Fibroblast of skin of scalp (primary cell): ENCODE data around the gene RNF121. TPM values are rescaled to one million over a fixed set of nuclear protein-coding genes. Genes with fewer than 3 reads are reported as not detected.
A peak's percentile ranks its signal among the peaks of the same experiment; 100 is the strongest.
"Not testable (repeated sequence)": the region's sequence is repeated elsewhere in the genome, so short reads cannot be mapped to it uniquely, and the experiment has no call there.

ENCODE experiments used
- DNase-seq: peaks from one replicate; pipeline ENCODE4 v3.0.0-alpha.2; 2013
- polyA plus RNA-seq, 2 experiments: library from polyadenylated mRNA; unstranded; fragments of 120-200 nt; gene quantifications; one replicate each; pipeline ENCODE4 v1.2.1, GENCODE V29; 2013; ENCODE audit not compliant: insufficient read length in 2 of 2

The RNF121 gene
- polyA plus RNA-seq (2013, experiment 1 of 2; ENCODE audit: insufficient read length): 34.6 TPM
- polyA plus RNA-seq (2013, experiment 2 of 2; ENCODE audit: insufficient read length): 34.9 TPM

DNA sequence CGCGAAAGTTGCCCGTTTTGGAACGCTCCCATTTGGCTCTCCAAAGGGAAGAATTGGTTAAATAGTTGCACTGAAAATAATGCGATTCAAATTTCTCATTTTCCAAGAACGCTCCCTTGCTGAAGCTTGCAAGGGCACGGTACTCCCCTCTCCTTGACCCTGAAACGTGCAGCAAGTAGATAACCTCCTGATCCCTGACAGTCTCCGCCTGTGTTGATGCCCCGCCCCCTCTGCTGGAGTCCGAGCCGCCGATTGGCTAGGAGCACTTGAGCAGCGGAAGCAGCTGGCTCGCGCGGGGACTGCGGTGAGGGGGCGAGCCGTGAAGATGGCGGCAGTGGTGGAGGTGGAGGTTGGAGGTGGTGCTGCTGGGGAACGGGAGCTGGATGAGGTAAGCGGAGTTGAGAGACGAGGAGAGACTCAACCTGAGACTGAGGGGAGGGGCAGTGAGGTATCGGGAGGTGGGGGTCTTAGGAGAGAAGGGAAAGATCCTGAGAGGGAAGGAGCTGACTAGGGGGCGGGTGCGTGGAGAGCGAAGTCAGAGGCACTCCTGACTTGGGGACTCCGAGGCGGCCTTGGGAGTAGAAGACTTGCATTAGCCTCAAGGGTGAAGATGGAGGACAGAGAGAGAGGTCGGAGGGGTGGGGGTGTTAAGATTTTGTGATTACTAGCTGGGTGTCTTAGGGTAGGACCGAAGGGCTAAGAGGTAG lies at the start of gene RNF121:
TSS of gene RNF121 (plus strand) at position 310 of the 707 bp plus-strand sequence. CDS start at position 326, 16 bp downstream.
- DNase-seq: peak; percentile 96

DNA sequence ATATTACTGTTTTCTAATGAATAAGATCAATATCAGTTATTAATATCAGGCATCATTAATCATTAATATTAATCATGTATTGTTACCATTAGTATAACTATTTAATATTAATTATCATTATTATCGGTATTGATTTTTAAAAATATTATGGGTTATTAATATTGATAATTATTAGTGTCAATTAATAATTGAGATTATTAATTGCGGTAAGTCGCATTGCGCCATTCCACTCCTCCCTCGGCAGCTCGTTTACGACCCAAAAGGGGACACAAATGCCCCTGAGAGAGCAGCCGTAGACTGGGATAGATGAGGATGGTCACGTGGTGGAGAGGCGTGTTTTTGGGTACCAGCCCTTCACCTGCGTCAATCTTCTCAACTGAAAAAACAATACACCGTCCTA lies 43.0 kb upstream of the RNF121 start:
- not testable (repeated sequence) for DNase-seq

DNA sequence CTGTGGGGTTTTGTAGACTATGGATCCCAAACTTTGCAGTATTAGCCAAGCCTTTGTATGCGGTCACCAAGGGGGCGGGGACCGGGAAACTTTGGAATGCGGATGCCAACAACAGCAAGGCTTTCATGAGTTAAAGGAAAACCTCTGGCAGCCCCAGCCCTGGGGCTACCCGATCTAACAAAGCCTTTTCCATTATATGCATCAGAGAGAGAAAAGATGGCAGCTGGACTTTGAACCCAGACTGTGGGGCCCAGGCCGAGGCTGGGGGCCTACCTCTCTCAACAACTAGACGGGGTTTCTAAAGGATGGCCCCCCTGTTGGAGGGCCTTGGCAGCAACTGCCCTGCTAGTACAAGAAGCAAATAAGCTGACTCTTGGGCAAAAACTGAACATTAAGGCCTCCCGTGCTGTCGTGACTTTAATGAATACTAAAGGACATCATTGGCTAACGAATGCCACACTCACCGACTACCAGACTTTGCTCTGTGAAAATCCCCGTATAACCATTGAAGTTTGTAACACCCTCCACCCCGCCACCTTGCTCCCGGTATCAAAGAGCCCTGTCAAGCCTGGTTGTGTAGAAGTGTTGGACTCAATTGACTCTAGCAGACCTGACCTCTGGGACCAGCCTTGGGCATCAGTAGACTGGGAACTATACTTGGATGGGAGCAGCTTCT lies 40.4 kb upstream of the RNF121 start:
- DNase-seq: peak; percentile 11

DNA sequence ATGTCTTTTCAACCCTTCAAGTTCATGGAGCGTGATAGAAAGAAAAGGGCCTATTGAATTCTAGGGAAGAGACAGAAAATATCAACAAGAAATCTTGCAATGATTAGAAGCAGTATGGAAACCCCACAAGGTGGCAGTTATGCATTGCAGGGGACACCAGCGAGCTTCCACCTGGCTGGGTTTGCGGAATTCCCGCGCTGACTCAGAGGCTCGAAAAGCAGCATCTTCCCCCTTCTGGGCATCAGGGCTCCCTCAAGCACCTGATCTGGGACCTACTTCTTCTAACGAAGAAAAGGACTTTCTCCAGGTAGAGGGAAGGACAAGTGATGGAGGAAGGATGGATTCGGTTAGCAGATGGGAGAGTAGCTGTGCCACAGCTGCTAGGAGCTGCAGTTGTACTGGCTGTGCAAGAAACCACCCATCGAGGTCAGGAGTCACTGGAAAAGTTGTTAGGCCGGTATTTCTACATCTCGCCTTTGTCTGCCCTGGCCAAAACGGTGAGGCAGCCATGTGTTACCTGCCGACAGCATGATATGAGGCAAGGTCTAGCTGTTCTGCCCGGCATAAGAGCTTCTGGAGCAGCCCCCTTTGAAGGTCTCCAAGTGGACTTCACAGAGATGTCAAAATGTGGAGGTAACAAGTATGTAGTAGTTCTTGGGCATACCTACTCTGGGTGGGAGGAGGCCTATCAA lies 39.5 kb upstream of the RNF121 start:
- DNase-seq: not testable (repeated sequence)

DNA sequence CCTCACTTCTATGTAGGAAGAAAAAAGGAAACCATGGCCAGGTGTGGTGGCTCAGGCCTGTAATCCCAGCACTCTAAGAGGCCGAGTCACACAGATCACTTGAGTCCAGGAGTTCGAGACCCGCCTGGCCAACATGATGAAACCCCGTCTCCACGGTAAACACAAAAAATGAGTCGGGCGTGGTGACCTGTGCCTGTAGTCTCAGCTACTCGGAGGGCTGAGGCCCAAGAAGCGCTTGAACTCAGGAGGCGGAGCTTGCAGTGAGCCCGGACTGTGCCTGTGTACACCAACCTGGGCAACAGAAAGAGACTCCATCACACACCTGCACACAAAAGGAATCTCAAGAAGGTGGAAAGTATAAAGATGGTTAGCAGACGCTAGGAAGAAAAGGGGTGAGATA lies 32.9 kb upstream of the RNF121 start:
- no peak for DNase-seq

DNA sequence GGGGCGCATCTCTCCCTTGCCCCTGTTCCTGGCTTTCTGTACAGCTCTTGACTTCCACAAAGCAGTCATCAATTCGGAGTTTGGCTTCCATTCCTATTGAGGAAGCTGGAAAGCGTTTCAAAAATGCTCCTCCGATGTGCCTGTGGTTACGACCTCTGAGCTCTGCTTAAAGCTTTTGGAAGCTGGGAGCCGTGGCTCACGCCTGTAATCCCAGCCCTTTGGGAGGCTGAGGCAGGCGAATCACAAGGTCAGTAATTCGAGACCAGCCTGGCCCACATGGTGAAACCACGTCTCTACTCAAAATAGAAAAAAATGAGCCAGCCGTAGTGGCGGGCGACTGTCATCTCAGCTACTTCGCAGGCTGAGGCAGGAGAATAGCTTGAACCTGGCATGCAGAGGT lies 27.7 kb upstream of the RNF121 start:
- peak; percentile 84 for DNase-seq

DNA sequence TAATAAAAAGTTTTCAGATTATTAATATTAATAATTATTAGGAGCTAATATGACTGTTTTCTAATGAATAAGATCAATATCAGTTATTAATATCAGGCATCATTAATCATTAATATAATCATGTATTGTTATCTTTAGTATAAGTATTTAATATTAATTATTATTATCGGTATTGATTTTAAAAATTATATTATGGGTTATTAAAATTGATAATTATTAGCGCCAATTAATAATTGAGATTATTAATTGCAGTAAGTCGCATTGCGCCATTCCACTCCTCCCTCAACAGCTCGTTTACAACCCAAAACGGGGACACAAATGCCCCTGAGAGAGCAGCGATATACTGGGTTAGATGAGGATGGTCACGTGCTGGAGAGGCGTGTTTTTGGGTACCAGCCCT lies 20.6 kb upstream of the RNF121 start:
- no peak for DNase-seq

DNA sequence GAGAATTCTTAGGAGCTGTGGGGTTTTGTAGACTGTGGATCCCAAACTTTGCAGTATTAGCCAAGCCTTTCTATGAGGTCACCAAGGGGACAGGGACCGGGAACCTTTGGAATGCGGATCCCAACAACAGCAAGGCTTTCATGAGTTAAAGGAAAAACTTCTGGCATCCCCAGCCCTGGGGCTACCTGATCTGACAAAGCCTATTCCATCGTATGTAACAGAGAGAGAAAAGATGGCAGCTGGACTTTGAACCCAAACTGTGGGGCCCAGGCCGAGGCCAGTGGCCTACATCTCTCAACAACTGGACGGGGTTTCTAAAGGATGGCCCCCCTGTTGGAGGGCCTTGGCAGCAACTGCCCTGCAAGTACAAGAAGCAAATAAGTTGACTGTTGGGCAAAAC lies 18.1 kb upstream of the RNF121 start:
- not testable (repeated sequence) for DNase-seq

DNA sequence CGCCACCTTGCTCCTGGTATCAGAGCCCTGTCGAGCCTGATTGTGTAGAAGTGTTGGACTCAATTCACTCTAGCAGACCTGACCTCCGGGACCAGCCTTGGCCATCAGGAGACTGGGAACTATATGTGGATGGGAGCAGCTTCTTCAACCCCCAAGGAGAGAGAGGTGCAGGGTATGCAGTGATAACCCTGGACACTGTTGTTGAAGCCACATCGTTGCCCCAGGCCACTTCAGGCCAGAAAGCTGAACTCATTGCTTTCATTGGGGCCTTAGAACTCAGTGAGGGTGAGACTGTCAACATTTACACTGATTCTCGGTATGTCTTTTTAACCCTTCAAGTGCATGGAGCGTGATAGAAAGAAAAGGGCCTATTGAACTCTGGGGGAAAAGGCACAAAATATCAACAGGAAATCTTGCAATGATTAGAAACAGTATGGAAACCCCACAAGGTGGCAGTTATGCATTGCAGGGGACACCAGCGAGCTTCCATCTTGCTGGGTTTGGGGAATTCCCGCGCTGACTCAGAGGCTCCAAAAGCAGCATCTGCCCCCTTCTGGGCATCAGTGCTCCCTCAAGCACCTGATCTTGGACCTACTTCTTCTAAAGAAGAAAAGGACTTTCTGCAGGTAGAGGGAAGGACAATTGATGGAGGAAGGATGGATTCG lies 17.4 kb upstream of the RNF121 start:
- DNase-seq: peak; percentile 31

DNA sequence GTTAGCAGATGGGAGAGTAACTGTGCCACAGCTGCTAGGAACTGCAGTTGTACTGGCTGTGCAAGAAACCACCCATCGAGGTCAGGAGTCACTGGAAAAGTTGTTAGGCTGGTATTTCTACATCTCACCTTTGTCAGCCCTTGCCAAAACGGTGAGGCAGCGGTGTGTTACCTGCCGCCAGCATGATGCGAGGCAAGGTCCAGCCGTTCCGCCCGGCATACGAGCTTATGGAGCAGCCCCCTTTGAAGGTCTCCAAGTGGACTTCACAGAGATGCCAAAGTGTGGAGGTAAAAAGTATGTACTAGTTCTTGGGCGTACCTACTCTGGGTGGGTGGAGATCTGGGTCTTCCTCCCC lies 16.9 kb upstream of the RNF121 start:
- not testable (repeated sequence) for DNase-seq

DNA sequence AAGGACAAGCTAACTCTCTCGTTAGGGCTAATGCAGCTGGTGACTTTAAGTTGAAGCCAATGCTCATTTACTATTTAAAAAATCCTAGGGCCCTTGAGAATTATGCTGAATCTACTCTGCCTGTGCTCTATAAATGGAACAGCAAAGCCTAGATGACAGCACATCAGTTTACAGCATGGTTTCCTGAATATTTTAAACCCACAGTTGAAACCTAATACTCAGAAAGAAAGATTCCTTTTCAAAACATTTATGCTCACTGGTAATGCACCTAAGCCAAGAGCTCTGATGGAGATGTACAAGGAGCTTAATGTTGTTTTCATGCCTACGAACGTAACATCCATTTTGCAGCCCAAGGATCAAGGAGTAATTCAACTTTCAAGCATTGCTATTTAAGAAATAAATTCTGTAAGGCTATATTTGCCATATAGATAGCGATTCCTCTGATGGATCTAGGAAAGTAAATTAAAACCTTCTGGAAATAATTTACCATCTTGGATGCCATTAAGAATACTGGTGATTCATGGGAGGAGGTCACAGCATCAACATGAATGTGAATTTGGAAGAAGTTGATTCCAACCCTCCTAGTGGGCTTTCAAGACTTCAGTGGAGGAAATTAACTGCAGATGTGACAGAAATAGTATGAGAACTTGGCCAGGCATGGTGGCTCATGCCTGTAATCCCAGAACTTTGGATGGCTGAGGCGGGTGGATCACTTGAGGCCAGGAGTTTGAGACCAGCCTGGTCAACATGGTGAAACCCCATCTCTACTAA lies 14.9 kb upstream of the RNF121 start:
- DNase-seq: peak; percentile 92

DNA sequence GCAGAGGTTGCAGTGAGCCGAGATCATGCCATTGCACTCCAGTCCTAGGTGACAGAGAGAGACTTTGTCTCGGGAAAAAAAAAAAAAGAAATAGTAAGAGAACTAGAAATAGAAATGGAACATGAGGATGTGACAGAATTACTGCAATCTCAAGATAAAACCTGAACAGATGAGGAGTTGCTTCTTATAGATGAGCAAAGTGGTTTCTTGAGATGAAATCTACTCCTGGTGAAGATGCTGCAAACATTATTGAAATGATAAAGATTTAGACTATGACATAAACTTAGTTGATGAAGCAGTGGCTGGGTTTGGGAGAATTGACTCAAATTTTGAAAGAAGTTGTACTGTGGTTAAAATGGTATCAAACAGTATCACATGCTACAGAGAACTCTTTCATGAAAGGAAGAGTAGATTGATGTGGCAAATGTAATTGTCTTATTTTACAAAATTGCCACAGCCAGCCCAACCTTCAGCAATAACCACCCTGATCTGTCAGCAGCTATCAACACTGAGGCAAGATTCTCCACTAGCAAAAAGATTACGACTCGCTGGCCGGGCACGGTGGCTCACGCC lies 14.1 kb upstream of the RNF121 start:
- no peak for DNase-seq

DNA sequence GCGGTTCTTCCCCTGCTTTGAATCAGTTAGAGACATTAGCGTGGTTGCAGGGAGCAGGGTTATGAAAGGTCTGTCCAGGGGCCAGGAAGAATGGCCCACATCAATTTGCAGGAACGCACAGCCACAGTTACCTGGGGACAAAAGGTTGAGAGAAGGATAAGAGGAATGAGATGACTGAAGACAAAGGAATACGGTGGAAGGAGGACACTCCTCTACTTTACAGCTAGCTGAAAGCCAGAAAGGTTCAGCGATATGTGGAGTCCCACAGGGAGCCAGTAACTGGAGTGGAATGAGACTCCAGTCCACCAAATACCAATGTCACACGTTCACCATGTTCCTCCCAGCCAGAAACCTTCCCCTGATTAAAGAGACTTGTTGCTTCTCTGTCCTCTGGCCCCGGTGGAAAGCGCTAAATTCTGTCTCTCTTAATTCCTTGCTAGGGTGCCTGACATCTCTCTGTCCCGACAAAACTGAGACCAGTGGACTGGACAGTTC lies 11.2 kb upstream of the RNF121 start:
- DNase-seq: peak; percentile 54

DNA sequence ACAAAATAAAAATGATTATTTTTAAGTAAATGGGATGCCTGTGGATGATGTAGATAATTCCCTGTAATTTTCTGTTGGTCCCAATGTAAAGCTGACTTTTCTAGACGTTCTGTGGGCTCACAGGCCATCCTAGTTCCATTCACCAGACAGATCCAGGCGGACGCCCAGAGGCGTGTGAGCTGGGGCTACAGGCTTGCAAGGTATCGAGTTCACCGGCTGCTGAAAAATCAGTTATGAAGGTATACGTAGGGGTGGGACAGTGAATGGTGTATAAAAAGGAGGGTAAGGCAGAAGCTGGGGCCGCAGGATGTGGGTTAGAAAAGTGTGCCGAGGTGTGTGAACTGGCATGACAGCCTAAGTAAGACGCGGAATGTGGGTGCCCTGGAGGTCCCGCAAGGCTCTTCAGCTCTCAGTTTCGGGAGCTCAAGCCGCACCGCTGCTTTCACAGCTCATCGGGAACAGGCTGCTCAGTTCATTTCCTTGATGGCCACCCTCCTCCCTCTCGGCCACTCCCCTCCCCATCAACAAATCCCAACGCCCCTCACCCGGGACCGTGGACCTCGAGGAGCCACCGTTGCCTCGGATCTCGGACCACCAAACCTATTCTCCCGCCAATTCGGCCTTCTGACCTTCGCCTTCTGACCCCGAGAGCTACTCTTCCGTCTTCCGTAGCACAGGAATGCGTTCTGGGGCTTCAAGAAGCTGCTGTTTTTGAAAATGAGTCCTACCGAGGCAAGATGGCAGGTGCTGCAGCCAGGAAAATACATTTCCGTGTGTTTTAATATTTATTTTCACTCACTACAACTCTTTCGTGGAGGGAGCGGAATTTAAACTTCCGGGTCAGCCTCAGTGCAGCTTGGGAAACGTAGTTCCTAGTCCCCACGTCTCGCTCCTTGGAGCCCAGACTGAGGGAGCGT lies 768 bp upstream of the RNF121 start, which contains the start of gene XNDC1N:
TSS of gene XNDC1N (minus strand) at position 775 of the 917 bp plus-strand sequence. CDS start 5,241 bp downstream, outside the sequence.
- peak; percentile 87 for DNase-seq

DNA sequence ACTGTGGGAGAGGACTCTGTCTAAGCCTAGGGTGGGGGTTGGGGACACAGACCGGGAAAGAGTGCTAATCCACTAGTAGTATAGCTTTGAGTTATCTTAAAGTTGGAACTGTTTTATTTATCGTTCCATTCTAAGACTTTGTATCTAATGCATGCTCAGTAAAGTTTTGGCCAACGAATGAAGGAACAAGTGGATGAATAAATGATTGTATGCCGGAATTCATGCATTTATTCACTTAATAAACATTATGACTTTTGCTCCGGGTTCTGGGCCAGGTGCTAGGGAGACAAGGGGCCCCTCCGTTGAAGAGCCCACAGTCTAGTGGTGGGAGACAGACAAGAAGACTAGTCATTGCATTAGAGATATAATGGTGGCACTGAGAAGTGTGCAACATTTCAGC lies 645 bp downstream of the RNF121 start:
- no peak for DNase-seq

DNA sequence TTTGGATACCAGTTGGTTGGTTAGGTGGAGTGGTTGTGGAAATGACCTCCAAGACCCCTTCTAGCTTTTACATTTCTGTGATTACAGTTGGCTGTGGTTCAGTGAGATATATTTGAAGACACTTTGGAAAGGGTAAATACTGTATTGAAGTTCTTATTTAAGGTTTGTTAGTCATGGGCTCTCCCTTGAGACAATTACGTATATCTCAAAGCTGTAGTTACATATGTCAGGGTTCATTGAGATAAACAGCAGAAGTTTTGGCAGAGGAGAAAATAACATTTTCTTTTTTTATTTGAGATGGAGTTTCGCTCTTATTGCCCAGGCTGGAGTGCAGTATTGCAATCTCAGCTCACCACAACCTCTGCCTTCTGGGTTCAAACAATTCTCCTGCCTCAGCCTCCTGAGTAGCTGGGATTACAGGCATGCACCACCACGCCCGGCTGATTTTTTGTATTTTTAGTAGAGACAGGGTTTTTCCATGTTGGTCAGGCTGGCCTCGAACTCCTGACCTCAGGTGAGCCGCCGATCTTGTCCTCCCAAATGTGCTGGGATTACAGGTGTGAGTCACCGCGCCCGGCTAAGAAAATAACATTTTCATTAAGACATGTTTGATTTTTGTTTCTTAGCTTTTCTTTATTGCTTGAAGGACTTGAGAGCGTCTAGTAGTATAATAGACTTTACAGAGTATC lies 1.9 kb downstream of the RNF121 start:
- DNase-seq: no peak

DNA sequence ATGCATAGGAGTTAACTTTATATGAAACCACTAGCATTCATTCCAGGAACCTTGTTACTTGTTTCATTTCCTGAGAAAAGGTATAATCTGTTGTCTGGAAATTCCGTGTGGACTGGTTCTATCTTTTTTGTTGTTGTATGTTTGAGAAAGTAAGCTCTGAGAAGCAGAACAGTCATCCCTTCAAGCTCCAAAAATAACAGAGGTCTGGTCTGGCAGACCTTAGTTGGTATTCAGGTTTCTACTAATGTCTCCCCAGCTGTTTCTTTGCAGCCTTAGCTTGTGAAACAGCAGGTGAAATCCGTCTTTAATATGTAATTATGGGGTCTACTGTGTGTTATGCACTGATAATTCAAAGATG lies 2.4 kb downstream of the RNF121 start:
- DNase-seq: no peak

DNA sequence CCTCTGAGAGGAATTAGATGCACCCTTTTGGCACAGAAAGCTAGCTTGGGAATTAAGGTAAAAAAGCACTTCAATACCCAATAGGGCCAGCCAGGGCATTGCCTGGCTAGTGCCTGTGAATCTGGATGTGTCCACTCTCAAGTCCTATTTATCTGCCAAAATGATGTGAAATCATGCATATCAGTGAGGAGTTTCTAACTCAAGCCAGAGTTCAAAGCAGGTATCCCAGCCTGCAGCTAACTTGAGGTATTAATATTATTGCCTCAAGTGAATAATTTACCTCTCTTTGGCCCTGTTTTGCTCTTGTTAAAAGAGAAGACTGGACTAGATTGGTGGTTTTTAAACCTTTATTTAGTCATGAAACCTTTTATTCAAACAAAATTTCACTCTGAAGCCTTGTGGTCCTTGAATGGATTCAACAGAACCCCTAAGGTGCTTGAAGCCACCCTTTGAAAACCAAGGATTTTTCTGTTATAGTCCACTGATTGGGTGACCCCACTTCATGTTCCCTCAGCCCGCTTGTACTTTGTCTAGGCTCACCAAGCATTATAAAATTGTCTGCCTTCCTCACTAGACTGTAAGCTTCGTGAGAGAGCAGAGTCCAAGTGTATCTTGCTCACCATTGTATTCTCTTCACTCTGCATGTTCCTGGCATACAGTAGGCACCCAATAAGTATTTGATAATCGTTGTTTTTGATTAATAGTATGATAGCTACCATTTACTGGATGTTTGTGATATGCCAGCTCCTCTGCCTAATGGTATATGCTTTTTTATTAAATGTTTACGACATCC lies 4.5 kb downstream of the RNF121 start:
- no peak for DNase-seq

DNA sequence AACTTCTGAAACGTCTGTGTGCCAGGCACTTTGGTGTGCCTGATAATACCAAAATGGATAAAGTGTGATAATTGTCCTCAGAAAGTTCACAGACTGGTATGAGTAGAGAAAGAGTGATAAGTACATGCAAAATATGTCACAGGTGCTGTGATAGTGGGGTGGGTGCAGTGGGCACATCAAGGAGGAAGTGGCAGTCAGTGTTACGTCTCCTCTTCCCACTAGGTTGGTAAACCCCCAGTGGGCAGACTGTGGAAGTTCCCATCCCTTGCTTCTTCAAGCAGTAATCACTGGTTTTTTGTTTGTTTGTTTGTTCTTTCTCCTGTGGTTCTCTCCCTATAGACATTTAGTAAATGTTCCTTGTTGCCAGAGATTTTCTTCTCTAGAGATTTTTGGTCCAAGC lies 5.4 kb downstream of the RNF121 start:
- DNase-seq: no peak
